MCF 10A (cell line): ENCODE data around the gene KIAA1755. TPM values are rescaled to one million over a fixed set of nuclear protein-coding genes. Genes with fewer than 3 reads are reported as not detected.

Experiments
- BruUV-seq: library from RNA; stranded (reverse); fragments of 400-500 nt; replicated peaks from 2 replicates; lab custom pipeline; 2021; lab: Mats Ljungman, UMichigan
- CTCF ChIA-PET: fragments of 300-600 bp; sonication (Branson Sonifier 250); formaldehyde crosslinking; extraction: SDS; loops from one replicate; lab custom pipeline; 2021; ENCODE audit warnings: antibody characterized with exemption, inconsistent platforms; lab: Yijun Ruan, JAX
- POLR2A ChIA-PET: fragments of 300-600, 350-650 bp; sonication (Branson Sonifier 250); formaldehyde crosslinking; extraction: SDS; loops from one replicate; lab custom pipeline; 2020; ENCODE audit warnings: antibody characterized with exemption, inconsistent platforms; lab: Yijun Ruan, JAX
- DNase-seq: peaks from one replicate; pipeline ENCODE4 v3.0.0-alpha.2; 2018; ENCODE audit not compliant: unreplicated experiment
- H3K27ac Mint-ChIP-seq: one replicate; pipeline ENCODE4 v1.8.0; 2022; ENCODE audit warnings: mild to moderate bottlenecking, low read depth, mixed read lengths; ENCODE audit not compliant: unreplicated experiment
- H3K27me3 Mint-ChIP-seq: one replicate; pipeline ENCODE4 v1.8.0; 2022; ENCODE audit warnings: mixed read lengths; ENCODE audit not compliant: insufficient read depth, unreplicated experiment
- H3K36me3 Mint-ChIP-seq: one replicate; pipeline ENCODE4 v1.8.0; 2022; ENCODE audit warnings: mild to moderate bottlenecking, moderate library complexity, mixed read lengths; ENCODE audit not compliant: insufficient read depth, unreplicated experiment
- H3K4me1 Mint-ChIP-seq: one replicate; pipeline ENCODE4 v1.8.0; 2022; ENCODE audit warnings: mixed read lengths; ENCODE audit not compliant: insufficient read depth, unreplicated experiment
- H3K4me3 Mint-ChIP-seq: one replicate; pipeline ENCODE4 v1.8.0; 2022; ENCODE audit warnings: mild to moderate bottlenecking, moderate library complexity, mixed read lengths; ENCODE audit not compliant: unreplicated experiment
- H3K9me3 Mint-ChIP-seq: one replicate; pipeline ENCODE4 v1.8.0; 2022; ENCODE audit warnings: mixed read lengths; ENCODE audit not compliant: unreplicated experiment
- CTCF ChIP-seq: fragments of 200-600 bp; IDR thresholded peaks from one replicate; pipeline ENCODE4 v1.8.0; 2022; ENCODE audit warnings: antibody characterized with exemption, mild to moderate bottlenecking; ENCODE audit not compliant: unreplicated experiment
- intact Hi-C: fragments of 100-400 bp; cut with micrococcal nuclease; formaldehyde crosslinking; loops from 2 replicates; pipeline ENCODE4 v1.14.1; 2022
- total RNA-seq: library from RNA; stranded (reverse); gene quantifications from 2 replicates; pipeline ENCODE4 v1.2.3, GENCODE V29; 2022

The KIAA1755 gene
- total RNA-seq, 1 experiment from 2014 or later: not detected

GRCh38 chr20:38231531-38232121 lies 28.9 kb downstream of the KIAA1755 start:
- ChIA-PET POLR2A (interaction anchor here (0.5 to 1.1 kb wide), 3 partner anchors 14 to 1524 kb away, joined by 3 to 4 read pairs (median 4); no protein-coding TSS in a partner anchor), CTCF (interaction anchor here (0.6 to 20.2 kb wide), 9 partner anchors 9 to 175 kb away, joined by 3 to 782 read pairs (median 4); no protein-coding TSS in a partner anchor)
- Mint-ChIP-seq H3K4me1 (no peaks in the 10 kb centered on the region), H3K9me3 (no peaks in the 10 kb centered on the region), H3K4me3 (no peak overlapping the region), H3K27me3 (no peaks in the 10 kb centered on the region), H3K27ac (no peak overlapping the region), H3K36me3 (no peaks in the 10 kb centered on the region)
- intact Hi-C loops: no loop called here
- DNase-seq: peak; percentile 34
- TF ChIP-seq CTCF: no peak
- BruUV-seq: no TSS peak

- H3K9me3 Mint-ChIP-seq: no peaks in the 10 kb centered on the region
Measured at GRCh38 chr20:38230957-38231526, 29.5 kb downstream of the KIAA1755 start.

GRCh38 chr20:38230253-38230551 lies 30.3 kb downstream of the KIAA1755 start:
- H3K4me1 Mint-ChIP-seq: no peaks in the 10 kb centered on the region
- ChIA-PET CTCF (interaction anchor here (0.6 to 20.2 kb wide), 18 partner anchors 8 to 992 kb away, joined by 3 to 782 read pairs (median 4); no protein-coding TSS in a partner anchor), POLR2A (interaction anchor here (0.6 kb wide), 1 partner anchor 135 kb away, joined by 4 read pairs; no protein-coding TSS in a partner anchor)
- no TSS peak for BruUV-seq
- H3K4me3 Mint-ChIP-seq: no peak overlapping the region
- no peak overlapping the region for H3K27ac Mint-ChIP-seq
- H3K36me3 Mint-ChIP-seq: no peaks in the 10 kb centered on the region
- intact Hi-C loops: no loop called here
- H3K27me3 Mint-ChIP-seq: no peaks in the 10 kb centered on the region
- no peak for DNase-seq
- no peaks in the 10 kb centered on the region for H3K9me3 Mint-ChIP-seq
- TF ChIP-seq CTCF: no peak

More at GRCh38 chr20:38230957-38231526, 29.5 kb downstream of the KIAA1755 start:
- no peak for DNase-seq
- Mint-ChIP-seq H3K4me1 (no peaks in the 10 kb centered on the region), H3K36me3 (no peaks in the 10 kb centered on the region), H3K4me3 (no peak overlapping the region), H3K27me3 (no peaks in the 10 kb centered on the region), H3K27ac (no peak overlapping the region)
- intact Hi-C loops: no loop called here
- TF ChIP-seq CTCF: no peak
- POLR2A ChIA-PET: interaction anchor here (0.5 to 0.9 kb wide), 2 partner anchors 74 to 1523 kb away, joined by 4 read pairs; no protein-coding TSS in a partner anchor
- BruUV-seq: no TSS peak
- CTCF ChIA-PET: interaction anchor here (0.6 to 20.2 kb wide), 15 partner anchors 8 to 322 kb away, joined by 3 to 782 read pairs (median 4); no protein-coding TSS in a partner anchor
